ENCODE data around the gene TMEM245.

- no peak for TF ChIP-seq GATA3 (IDR thresholded peaks at IDR 0.05; ENCODE audit: low read depth, low read length)
- no peak for TF ChIP-seq GATA2 (IDR thresholded peaks at IDR 0.05; ENCODE audit: low read depth, low read length)
These were observed 31.5 kb downstream of the TMEM245 start for GRCh38 chr9:109088221-109088620.

Data from SH-SY5Y (cell line).